ENCODE data around the gene LTF. TPM values are rescaled to one million over a fixed set of nuclear protein-coding genes. Genes with fewer than 3 reads are reported as not detected.

Gene LTF
- total and polyA plus RNA-seq, 9 of the 15 experiments (the other 6 are each of a cell fraction or from before 2014, with no cell fraction given), result 0.07 TPM; not detected in 8

DNA sequence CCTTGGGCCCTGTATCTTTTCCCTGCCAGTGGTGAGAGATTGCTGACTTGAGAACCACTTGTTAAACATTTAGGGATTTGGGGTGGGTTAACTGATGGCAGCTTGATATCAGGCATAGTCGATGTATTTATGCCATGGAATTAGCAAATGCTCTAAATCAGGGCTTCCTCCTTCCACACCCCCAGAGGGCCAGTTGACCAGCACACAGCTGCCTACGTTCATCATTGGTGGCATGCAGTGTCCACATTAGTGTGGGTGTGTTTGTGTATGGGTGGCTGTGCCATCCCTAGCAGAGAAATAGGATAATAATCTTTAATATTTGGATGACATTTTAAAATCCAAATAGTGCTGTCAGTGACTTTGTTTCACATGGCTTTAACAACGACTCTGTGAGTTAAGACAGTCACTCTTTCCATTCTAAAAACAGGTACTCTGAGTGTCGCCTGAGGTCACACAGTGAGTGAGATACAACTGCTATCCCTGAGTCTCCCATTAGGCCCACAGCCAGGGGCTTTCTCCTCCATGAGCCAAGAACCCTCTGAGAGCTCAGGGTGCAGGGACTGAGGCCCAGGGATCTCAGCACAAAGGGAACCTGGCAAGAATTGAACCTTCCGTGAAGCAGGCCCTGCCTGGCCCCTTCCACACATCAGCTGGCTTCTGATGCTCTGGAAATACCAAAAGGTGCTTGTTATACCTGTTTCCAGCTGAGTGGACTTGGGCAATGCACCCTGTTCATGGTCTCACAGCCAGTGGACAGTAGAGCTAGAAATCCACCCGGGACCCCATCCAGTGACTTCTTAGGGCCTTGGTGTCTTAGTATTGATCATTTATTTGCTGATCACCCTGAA is 4.3 kb upstream of the LTF start (continued):
- TF ChIP-seq TAF15 (IDR thresholded peaks at IDR 0.05; ENCODE audit: low read depth, low read length) (no peak), ZFP30 (CRISPR knock-in tag; IDR thresholded peaks at IDR 0.05; ENCODE audit: borderline replicate concordance) (no peak), SMAD2 (IDR thresholded peaks at IDR 0.05; ENCODE audit: low read depth, low read length) (no peak), ZBTB8A (IDR thresholded peaks at IDR 0.05; ENCODE audit: partially characterized antibody) (no peak), JUND (IDR thresholded peaks at IDR 0.05; ENCODE audit: borderline replicate concordance, low read depth, low read length) (no peak), JUND (tag; IDR thresholded peaks at IDR 0.05; ENCODE audit: borderline replicate concordance, low read depth, low read length) (no peak)
- TF ChIP-seq, protein P1, sequence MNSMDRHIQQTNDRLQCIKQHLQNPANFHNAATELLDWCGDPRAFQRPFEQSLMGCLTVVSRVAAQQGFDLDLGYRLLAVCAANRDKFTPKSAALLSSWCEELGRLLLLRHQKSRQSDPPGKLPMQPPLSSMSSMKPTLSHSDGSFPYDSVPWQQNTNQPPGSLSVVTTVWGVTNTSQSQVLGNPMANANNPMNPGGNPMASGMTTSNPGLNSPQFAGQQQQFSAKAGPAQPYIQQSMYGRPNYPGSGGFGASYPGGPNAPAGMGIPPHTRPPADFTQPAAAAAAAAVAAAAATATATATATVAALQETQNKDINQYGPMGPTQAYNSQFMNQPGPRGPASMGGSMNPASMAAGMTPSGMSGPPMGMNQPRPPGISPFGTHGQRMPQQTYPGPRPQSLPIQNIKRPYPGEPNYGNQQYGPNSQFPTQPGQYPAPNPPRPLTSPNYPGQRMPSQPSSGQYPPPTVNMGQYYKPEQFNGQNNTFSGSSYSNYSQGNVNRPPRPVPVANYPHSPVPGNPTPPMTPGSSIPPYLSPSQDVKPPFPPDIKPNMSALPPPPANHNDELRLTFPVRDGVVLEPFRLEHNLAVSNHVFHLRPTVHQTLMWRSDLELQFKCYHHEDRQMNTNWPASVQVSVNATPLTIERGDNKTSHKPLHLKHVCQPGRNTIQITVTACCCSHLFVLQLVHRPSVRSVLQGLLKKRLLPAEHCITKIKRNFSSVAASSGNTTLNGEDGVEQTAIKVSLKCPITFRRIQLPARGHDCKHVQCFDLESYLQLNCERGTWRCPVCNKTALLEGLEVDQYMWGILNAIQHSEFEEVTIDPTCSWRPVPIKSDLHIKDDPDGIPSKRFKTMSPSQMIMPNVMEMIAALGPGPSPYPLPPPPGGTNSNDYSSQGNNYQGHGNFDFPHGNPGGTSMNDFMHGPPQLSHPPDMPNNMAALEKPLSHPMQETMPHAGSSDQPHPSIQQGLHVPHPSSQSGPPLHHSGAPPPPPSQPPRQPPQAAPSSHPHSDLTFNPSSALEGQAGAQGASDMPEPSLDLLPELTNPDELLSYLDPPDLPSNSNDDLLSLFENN (IDR thresholded peaks at IDR 0.05; ENCODE audit: low read depth in 2 of 2, low read length in 2 of 2), result no peak

Data from K562 (cell line).